ENCODE data around the gene RSPH1.

RSPH1 gene

DNA sequence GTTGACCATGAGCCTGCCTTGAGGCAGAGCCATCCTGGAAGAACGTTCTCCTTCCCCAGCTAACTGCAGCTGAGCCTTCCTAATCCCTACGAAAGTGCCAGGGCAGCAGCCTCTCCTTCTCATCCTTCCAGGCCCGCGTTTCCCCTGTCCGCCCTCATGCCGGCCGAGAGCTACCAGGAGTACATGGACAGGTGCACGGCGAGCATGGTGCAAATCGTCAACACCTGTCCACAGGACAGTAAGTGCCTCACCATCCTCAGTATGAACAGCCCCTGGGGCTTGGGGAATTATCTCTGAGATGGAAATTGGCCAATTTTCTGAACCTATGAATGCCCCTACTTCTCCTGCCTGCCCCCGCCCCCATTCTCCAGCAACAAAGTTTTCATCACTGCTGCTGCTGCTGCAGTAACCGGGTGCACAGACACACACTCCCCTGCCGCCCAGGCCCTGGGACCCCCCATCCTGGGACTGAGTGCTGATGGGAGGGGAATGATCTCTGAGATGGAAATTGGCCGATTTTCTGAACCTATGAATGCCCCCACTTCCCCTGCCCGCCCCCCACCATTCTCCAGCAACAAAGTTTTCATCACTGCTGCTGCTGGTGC, 52.7 kb downstream of the RSPH1 start:
- DNase-seq = peak; percentile 59

DNA sequence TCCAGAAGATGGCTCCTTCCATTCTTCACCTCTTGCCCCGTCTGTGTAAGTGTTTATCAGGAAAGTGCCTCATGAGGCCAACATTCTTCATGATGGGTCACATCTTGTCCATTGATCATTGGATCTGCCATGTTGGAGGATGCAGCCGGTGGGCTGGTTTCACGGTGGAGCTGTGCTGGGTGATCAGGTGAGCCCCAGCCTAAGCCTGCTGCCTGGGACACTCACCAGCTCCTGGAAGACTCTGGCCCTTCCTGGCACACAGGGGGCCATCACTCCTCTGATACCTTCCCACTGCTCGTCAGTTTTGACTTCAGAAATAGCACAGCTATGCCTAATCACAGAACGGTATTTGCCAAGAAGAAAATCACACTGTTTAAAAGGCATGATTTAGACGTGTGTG, 54.1 kb downstream of the RSPH1 start:
- DNase-seq = no peak

DNA sequence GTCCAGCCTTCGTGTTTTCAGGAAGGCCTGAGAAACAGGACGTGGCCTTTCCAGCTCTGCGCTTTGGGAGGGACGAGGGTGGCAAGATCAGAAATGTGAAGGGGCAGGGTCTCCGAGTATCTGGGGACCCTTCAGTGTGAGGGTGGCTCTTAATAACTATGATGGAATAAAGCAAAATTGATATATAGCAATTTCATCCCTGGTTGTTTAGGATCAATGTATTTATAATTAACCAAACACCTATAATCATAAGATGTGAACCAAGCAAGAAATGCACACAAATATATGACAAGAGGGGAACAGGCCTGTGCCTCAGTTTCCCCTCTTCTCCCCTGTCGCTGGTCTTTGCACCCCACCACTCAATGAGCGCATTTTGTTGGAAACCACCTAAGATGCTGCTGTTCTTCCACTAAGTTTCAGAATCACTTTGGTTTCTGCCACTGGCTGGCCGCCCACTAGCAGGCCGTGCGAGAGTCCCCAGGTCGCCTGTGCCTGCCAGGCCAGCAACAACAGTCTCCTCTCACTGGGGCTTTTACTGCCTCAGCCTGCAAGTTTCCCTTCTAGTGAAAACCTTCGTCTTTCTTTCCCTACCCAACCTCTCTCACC, 55.7 kb downstream of the RSPH1 start:
- DNase-seq = peak; percentile 77

DNA sequence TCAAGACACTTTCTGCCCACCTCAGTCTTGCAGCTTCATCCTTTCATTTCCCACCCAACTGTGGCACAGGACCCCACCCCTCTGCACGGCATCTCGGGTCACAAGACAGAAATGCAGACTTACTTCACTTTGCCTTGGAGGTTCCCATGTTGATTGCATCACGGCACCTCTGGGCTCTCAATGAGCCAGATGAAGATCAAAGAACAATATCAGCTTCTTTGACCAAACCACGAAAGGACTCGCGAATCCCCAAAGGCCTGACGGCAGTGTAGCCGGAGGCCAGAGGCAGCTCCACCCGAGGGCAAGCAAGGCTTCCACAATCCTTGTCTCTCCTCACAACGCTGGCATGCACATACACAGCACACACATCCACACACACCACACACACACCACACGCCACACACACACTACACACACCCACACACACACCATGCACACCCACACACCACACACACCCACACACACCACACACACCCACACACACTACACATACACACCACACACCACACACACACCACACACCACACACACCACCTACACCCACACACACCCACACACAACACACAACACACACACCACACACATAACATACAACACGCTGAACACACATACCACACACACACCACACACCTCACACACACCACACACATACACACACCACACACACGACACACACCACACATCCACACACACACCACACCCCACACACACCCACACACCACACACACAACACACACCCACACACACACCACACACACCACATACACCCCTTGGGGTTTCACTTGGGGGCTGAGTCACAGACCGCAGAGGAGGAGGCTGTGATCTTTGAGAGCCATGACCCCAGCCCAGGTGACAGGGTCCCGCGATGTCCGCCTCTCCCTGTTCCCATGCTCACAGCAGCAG, 56.5 kb downstream of the RSPH1 start:
- DNase-seq = peak; percentile 81

DNA sequence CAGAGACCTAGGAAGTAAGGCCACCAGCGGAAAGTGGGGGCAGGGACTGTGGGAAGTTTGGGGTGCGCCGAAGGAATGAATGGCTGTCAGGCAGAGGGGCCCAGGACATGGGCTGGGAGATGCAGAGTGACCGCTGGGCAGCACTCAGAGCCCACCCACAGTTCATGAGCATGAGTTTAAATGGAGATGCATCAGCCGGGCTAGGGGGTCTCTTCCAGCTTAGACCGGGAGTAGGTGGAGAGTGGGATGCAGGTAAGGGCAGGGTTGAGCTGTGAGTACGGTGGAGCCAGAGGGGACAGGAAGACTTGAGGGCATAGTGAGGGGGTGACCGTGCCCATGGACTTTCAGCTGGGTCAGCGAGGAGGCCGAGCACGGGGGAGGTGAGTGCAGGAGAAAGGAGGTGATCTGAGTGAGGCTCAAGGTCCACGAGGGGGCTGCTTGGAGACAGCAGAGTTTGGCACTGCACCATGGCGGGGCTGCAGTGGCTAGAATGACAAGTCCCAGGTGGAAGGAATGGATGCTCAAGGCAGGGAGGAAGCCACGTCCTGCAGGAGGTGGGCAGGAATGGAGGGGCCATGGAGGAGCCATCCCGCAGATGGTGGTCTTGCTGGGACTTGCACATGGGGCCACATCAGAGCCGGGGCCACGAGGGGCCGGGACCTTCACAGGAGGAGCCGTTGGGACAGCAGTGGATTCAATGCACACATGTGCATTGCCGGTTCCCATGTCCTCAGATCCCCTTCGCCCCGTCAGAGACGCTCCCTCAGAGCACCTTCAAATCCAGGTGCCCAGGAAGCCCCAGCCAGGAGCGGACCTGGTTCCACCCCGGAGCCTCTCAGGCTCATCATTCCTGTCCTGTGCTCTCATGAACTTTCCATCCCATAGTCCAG, 57.5 kb downstream of the RSPH1 start:
- peak; percentile 57 for DNase-seq

DNA sequence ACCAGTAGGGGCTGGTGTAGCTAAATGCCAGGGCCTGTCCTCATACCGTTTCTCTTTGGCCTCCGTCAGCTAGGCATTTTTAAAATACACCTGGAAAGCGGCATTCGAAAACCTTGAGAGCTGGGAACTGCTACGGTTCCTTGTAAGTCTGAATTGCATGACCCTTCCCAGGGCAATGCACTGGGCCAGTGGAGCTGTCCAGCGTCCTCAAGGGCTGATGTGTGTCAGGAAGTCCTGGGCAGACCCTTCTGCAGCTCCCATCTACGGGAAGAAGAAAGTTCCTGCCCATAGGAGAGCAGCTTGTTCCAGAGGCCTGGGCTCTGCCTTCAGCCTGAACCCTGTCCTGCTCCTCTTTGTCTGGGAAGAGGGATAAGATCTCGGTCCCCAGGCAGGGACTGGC, 58.2 kb downstream of the RSPH1 start:
- DNase-seq = no peak

DNA sequence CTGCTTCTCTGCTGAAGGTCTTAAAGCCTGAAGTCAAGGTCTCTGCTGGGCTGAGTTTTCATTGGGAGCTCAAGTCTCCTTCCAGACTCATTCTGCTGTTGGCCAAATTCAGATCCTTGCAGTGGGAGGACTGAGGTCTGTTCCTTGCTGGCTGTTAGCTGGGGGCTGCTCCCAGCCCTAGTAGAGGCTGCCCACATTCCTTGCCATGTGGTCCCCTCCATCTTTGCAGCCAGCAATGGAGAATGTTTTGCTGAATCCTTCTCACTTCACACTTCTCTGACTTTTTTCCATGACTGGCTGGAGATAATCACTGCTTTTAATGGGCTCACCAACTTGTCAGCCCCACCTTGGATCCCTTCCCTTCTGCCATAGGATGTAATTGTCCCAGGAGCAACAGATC, 59.1 kb downstream of the RSPH1 start:
- DNase-seq = no peak

DNA sequence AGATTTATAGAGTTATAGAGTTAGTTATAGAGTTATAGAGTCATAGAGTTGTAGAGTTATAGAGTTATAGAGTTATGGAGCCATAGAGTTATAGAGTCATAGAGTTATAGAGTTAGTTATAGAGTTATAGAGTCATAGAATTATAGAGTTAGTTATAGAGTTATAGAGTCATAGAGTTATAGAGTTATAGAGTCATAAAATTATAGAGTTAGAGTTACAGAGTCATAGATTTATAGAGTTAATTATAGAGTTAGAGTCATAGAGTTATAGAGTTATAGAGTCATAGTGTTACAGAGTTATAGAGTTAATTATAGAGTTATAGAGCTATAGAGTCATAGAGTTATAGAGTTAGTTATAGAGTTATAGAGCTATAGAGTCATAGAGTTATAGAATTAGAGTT, 60.2 kb downstream of the RSPH1 start:
- DNase-seq = no peak

DNA sequence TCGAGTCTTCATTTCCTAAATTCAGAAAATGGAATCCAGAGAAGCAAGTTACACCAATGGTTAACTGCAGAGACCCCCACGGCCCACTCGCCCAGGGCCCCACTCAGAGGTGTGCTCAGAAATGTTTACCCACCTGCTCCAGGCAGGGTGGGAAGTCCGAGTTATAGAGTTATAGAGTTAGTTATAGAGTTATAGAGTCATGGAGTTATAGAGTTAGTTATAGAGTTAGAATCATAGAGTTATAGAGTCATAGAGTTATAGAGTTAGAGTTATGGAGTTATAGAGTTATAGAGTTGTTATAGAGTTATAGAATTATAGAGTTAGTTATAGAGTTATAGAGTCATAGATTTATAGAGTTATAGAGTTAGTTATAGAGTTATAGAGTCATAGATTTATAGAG, 60.6 kb downstream of the RSPH1 start:
- DNase-seq = no peak

DNA sequence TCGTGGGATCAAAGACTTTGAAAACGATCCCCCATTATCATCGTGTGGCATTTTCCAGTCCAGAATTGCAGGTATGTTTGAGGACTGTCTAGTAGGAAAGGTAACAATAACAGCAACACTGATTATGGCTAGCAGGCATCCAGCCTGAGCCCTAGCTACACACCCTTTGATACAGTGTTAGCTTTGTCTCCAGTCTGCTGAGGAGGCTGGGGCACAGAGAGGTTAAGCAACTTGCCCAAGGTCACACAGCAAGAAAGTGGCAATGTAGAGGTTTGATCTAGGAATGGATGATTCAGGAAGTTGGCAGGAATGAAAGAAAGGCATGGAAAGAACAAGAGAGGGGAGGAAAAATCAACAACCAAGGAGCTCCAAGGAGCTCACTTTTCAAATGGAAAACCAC, 61.1 kb downstream of the RSPH1 start:
- no peak for DNase-seq

DNA sequence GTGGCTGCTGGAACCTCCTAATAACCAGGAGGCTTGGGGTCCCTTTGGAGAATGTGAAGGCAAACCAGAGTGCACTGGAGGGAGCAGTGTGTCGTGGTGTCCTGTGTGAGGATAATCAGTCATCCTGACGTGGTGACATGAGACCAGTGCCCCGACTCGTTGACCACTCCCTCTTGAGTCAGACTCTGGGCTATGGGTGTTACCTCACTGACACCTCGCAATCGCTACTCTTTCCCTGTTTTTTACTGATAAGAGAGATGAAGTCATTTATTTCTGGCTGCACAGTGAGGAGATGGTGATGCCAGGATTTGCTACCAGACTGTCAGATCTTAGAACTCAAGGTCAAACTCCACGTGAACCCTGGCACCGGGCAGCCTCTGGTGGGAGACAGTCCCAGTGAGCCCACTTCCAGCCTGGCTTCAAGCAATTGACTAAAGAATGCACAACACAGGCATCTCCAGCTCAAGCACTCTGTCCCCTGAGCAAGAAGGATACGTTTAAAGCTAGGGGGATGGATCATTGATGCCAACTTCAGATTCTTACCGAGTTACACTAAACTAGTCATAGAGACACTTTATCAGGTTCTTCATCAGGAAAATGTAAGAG, 62.0 kb downstream of the RSPH1 start:
- DNase-seq = no peak

DNA sequence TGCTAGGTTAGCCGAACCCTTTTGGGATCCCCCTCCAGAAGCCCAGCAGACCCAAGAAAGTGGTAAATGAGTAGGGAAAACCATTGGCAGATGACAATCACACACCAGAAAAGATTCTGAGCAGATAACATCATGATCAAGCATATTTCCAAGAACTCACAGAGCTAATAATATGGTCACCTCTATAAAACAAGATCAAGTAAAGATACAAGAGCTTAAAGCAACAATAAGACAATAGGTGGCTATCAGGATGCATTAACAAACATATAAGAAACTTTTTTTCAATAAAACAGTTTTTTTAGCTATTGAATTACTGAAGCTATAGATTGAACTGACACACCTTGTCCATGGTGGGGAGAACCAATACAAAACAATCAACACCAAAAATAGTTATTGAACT, 63.3 kb downstream of the RSPH1 start:
- DNase-seq = no peak

DNA sequence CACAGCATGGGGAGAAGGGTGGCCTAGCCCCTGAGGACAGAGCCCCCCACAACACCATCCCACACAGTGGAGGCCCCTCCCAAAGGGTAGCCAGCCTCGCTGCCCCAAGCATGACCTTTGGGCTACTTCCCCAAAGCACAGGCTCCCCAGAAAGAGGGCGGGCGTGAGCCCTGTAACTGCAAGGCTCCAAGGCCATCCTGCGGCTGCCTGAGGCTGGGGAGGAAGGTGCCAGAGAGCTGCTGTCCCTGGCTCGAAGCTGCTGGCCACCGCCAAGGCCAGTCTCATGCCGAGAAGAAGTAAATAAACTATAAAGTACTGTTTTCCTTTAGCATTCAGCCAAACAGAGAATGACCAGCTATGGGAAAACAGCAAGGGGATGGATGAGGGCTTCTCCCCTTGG, 64.8 kb downstream of the RSPH1 start:
- no peak for DNase-seq

DNA sequence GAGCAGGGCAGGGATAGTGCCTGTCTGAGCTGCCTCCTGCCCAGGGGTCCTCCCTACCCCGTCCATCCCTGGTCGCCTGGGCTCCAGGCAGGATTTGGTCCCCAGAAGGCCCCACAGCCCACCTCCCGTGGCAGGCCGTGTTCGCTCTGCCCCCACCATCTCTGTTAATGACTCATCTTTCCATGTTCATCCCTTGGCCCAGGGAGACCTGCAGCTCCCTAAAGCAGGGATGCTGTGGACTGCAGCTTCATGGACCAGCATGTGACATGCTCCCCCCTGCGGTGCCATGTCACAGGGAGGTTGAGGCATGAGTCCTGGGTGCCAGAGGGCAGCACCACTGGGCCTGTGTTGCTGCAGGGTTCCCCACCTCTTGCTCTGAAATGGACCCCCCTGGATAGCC, 65.5 kb downstream of the RSPH1 start:
- DNase-seq = no peak

DNA sequence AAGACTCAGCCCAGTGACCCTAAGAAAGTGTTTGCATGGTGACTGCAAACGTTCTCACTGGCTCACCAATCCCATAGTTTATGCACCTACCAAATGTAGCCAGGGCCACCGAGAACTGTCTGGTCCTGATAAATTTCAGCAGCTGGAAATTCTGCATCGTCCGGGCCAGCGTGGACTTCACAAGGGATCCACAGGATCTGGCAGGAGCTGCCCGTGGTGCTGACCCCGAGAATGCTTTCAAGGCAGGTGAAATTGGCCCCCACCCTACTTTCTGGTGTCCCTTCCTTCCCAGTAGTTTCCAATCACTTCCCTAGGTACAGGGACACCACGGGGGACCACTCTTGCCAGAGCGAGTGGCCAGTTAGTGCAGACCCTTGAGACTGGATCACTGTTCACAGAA, 66.2 kb downstream of the RSPH1 start:
- no peak for DNase-seq

DNA sequence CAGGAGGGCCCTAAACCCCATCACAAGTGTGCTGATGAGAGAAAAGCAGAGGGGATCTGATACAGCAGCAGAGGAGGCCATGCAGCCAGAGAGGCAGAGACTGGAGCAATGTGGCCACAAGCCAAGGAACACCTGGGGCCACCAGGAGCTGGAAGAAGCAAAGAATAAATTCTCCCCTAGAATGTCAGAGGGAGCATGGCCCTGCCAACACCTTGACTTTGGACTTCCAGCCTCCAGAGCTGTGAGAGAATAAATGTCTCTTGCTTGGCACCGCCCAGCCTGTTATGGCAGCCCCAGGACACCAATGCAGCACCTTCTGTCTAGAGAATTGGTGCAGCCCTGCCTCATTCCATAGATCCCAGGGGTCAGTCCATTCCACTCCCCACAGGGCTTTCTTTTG, 67.0 kb downstream of the RSPH1 start:
- no peak for DNase-seq

DNA sequence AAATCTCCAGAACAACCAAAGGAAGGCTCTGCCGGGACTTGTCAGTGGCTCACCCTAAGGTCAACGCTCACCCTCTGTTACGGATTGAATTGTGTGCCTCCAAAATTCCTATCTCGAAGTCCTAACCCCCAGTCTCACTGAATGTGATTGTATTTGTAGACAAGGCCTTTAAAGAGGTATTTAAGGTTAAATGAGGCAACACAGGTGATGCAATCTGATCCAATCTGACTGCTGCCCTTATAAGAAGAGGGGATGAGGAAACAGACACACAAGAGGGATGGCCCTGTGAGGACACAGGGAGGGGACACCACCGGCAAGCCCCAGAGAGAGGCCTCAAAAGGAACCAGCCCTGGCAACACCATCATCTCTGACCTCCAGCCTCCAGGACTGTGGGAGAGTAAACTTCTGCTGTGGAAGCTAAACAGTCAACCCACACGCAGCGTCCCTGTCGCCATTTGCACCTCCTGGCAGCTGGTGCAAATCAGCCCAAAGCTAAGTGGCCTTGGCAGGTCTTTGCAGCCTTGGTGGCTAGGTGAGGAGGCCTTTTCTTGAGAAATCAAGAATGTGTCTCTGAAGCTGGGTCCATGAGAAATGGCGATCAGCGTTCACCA, 68.1 kb downstream of the RSPH1 start:
- no peak for DNase-seq

DNA sequence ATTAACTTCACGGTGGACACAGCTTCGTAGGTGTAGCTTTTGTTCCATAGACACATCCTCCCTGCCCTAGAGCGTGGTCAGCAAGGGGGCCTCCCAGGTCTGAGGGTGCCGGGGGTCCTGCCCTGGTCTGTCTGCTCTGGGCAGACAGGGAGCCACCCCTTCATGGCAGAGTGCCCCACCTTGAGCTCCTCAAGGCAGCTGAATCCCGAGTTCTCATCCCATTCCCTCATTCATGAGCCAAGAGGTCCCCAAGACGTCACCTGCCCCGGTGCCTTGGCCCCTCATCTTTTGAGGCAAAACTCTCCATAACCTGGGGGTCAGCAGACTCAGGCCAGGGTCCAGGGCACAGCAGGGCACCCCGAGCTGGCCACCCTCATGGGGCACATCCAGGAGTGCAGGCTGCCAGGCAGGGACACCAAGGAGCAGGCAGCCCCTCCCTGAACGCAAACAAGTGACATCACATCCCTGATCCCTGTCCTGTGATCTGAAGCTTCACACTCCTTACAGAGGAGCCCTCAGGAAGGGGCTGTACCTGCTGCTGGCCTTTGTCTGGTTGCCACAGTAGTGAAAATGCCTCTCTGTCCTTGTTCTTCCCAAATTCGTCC, 69.0 kb downstream of the RSPH1 start:
- DNase-seq = no peak

DNA sequence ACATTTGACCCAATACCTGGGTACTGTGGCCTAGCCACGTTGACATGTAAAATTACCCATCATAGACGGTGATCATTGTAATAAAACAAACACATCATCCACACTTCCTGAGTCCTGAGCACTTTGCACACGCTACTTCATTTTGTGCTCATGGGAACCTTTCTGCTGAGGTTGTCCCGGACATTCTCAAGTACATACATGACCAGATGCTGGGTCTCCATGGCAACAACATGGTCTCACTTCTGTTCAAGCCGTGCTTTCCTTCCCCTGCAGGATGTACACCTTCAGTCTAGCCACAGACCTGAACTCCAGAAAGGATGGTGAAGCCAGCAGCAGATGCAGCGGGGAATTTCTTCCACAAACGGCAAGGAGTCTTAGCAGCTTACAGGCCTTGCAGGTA, 69.6 kb downstream of the RSPH1 start:
- no peak for DNase-seq

DNA sequence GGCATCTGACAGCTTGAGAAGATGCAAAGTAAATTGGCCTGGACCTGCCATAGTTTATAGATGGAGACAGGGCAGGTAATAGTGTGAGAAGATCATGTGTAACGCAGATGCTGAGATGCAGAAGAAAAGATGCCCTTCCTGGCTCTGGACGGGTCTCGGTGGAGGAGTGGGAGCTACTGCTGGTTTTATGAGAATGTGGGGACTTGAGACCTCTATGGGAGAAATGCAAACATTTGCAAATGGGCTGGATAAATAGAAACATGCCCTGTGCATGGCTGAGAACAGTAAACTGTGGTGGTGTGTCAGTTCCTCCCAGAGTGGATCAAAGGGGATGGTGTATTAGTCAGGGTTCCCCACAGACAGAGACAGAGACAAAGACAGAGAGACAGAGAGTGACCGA, 70.4 kb downstream of the RSPH1 start:
- DNase-seq = no peak

DNA sequence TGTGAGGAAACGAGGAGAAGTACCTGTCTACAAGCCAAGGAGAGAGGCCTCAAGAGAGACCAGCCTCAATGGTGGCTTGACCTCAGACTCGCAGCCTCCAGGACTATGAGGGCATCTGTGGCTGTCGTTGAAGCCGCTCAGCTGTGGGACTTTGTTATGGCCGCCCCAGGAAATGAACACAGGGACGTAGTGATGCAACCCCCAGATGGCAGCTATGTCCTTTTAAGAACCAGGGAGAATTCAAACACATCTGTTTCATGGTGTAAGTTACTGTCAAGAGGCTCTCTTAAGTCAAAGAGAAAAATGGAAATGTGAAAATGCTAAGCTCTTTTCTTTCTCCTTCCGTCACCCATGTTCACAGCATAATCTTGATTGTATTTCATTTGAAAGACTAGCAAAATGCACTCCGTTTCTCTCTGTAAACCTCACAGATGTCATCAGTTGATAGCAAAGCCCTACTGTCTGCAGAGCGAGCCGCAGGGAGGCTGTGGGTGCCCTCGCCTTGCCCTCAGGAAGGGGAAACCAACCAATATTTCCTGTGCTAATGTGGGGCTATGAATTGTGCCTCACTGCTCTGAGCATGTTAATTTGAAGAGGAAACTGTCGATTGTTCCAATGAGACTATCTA, 71.0 kb downstream of the RSPH1 start:
- peak; percentile 89 for DNase-seq

Data from activated effector memory CD4-positive, alpha-beta T cell treated with anti-CD3 and anti-CD28 coated beads, Interleukin-2, amount 50 U/mL, for 16 hours (primary cell).